HEK293 (cell line): ENCODE data around the gene ARHGEF7.

Source experiments
- ATF2 ChIP-seq: fragments of 450-650 bp; formaldehyde crosslinking; IDR thresholded peaks from 2 replicates; pipeline ENCODE4 v1.5.1; 2016; ENCODE audit warnings: missing biosample characterization, missing genetic modification characterization, low read depth
- IKZF3 ChIP-seq: fragments of 450-650 bp; IDR thresholded peaks from 2 replicates; pipeline ENCODE4 v1.5.0; 2018; ENCODE audit warnings: missing biosample characterization, mild to moderate bottlenecking, missing genetic modification characterization, moderate library complexity
- INSM2 ChIP-seq: fragments of 450-650 bp; formaldehyde crosslinking; IDR thresholded peaks from 2 replicates; pipeline ENCODE4 v1.5.1; 2016; ENCODE audit warnings: missing biosample characterization, missing genetic modification characterization
- KLF17 ChIP-seq: fragments of 450-650 bp; formaldehyde crosslinking; IDR thresholded peaks from 2 replicates; pipeline ENCODE4 v1.5.1; 2016; ENCODE audit warnings: missing biosample characterization, missing genetic modification characterization
- PRDM6 ChIP-seq: fragments of 450-650 bp; formaldehyde crosslinking; IDR thresholded peaks from 2 replicates; pipeline ENCODE4 v1.5.1; 2017; ENCODE audit warnings: missing biosample characterization, missing genetic modification characterization
- REPIN1 ChIP-seq: fragments of 450-650 bp; formaldehyde crosslinking; IDR thresholded peaks from 2 replicates; pipeline ENCODE4 v1.5.1; 2017; ENCODE audit warnings: missing biosample characterization, missing genetic modification characterization, low read depth
- SCRT1 ChIP-seq: fragments of 450-650 bp; formaldehyde crosslinking; IDR thresholded peaks from 2 replicates; pipeline ENCODE4 v1.5.1; 2016; ENCODE audit warnings: missing biosample characterization, missing genetic modification characterization, borderline replicate concordance
- ZBTB17 ChIP-seq: fragments of 450-650 bp; formaldehyde crosslinking; IDR thresholded peaks from 2 replicates; pipeline ENCODE4 v1.5.1; 2016; ENCODE audit warnings: missing biosample characterization, missing genetic modification characterization
- ZBTB7A ChIP-seq: fragments of 450-650 bp; formaldehyde crosslinking; IDR thresholded peaks from 2 replicates; pipeline ENCODE4 v1.5.1; 2016; ENCODE audit warnings: low read depth, missing biosample characterization, missing genetic modification characterization
- ZNF132 ChIP-seq: fragments of 450-650 bp; formaldehyde crosslinking; IDR thresholded peaks from 2 replicates; pipeline ENCODE4 v1.5.1; 2017; ENCODE audit warnings: missing biosample characterization, missing genetic modification characterization, borderline replicate concordance
- ZNF155 ChIP-seq: fragments of 450-650 bp; formaldehyde crosslinking; IDR thresholded peaks from 2 replicates; pipeline ENCODE4 v1.5.1; 2016; ENCODE audit warnings: missing biosample characterization, missing genetic modification characterization
- ZNF157 ChIP-seq: fragments of 450-650 bp; formaldehyde crosslinking; IDR thresholded peaks from 2 replicates; pipeline ENCODE4 v1.5.1; 2016; ENCODE audit warnings: missing biosample characterization, missing genetic modification characterization
- ZNF174 ChIP-seq: fragments of 450-650 bp; formaldehyde crosslinking; IDR thresholded peaks from 2 replicates; pipeline ENCODE4 v1.5.0; 2017; ENCODE audit warnings: missing biosample characterization, mild to moderate bottlenecking, missing genetic modification characterization
- ZNF214 ChIP-seq: fragments of 450-650 bp; formaldehyde crosslinking; IDR thresholded peaks from 2 replicates; pipeline ENCODE4 v1.5.1; 2017; ENCODE audit warnings: missing biosample characterization, mild to moderate bottlenecking, missing genetic modification characterization, borderline replicate concordance
- ZNF26 ChIP-seq: fragments of 450-650 bp; formaldehyde crosslinking; IDR thresholded peaks from 2 replicates; pipeline ENCODE4 v1.5.1; 2016; ENCODE audit warnings: missing biosample characterization, missing genetic modification characterization
- ZNF311 ChIP-seq: fragments of 450-650 bp; formaldehyde crosslinking; IDR thresholded peaks from 2 replicates; pipeline ENCODE4 v1.5.1; 2017; ENCODE audit warnings: missing biosample characterization, missing genetic modification characterization, borderline replicate concordance
- ZNF341 ChIP-seq: fragments of 450-650 bp; formaldehyde crosslinking; IDR thresholded peaks from 2 replicates; pipeline ENCODE4; 2016; ENCODE audit warnings: low read depth, missing biosample characterization, missing genetic modification characterization
- ZNF354C ChIP-seq: fragments of 450-650 bp; formaldehyde crosslinking; IDR thresholded peaks from 2 replicates; pipeline ENCODE4 v1.5.1; 2016; ENCODE audit warnings: missing biosample characterization, missing genetic modification characterization, low read depth, borderline replicate concordance
- ZNF404 ChIP-seq: fragments of 450-650 bp; formaldehyde crosslinking; IDR thresholded peaks from 2 replicates; pipeline ENCODE4 v1.5.1; 2017; ENCODE audit warnings: missing biosample characterization, missing genetic modification characterization
- ZNF423 ChIP-seq: fragments of 450-650 bp; formaldehyde crosslinking; IDR thresholded peaks from 2 replicates; pipeline ENCODE4 v1.5.1; 2016; ENCODE audit warnings: missing biosample characterization, missing genetic modification characterization
- ZNF473 ChIP-seq: fragments of 450-650 bp; formaldehyde crosslinking; IDR thresholded peaks from 2 replicates; pipeline ENCODE4 v1.5.1; 2017; ENCODE audit warnings: missing biosample characterization, missing genetic modification characterization
- ZNF501 ChIP-seq: fragments of 450-650 bp; formaldehyde crosslinking; IDR thresholded peaks from 2 replicates; pipeline ENCODE4 v1.5.1; 2016; ENCODE audit warnings: missing biosample characterization, missing genetic modification characterization
- ZNF514 ChIP-seq: fragments of 450-650 bp; formaldehyde crosslinking; IDR thresholded peaks from 2 replicates; pipeline ENCODE4 v1.5.1; 2016; ENCODE audit warnings: missing biosample characterization, missing genetic modification characterization
- ZNF558 ChIP-seq: fragments of 450-650 bp; formaldehyde crosslinking; IDR thresholded peaks from 2 replicates; pipeline ENCODE4 v1.5.1; 2016; ENCODE audit warnings: missing biosample characterization, missing genetic modification characterization
- ZNF560 ChIP-seq: fragments of 450-650 bp; formaldehyde crosslinking; IDR thresholded peaks from 2 replicates; pipeline ENCODE4 v1.5.1; 2017; ENCODE audit warnings: missing biosample characterization, missing genetic modification characterization, borderline replicate concordance
- ZNF610 ChIP-seq: fragments of 450-650 bp; formaldehyde crosslinking; IDR thresholded peaks from 2 replicates; pipeline ENCODE4 v1.5.1; 2016; ENCODE audit warnings: missing biosample characterization, missing genetic modification characterization, borderline replicate concordance
- ZNF626 ChIP-seq: fragments of 450-650 bp; sonication (Bioruptor Pico); formaldehyde crosslinking; IDR thresholded peaks from 2 replicates; pipeline ENCODE4 v1.5.1; 2018; ENCODE audit warnings: missing biosample characterization, missing genetic modification characterization, inconsistent platforms
- ZNF704 ChIP-seq: fragments of 450-650 bp; formaldehyde crosslinking; IDR thresholded peaks from 2 replicates; pipeline ENCODE4 v1.5.1; 2016; ENCODE audit warnings: missing biosample characterization, missing genetic modification characterization
- ZNF792 ChIP-seq: fragments of 450-650 bp; formaldehyde crosslinking; IDR thresholded peaks from 2 replicates; pipeline ENCODE4 v1.5.1; 2016; ENCODE audit warnings: missing biosample characterization, missing genetic modification characterization
- ZNF830 ChIP-seq: fragments of 450-650 bp; IDR thresholded peaks from 2 replicates; pipeline ENCODE4 v1.5.0; 2018; ENCODE audit warnings: missing biosample characterization, missing genetic modification characterization, low read depth, mild to moderate bottlenecking, moderate library complexity
- ZSCAN23 ChIP-seq: fragments of 450-650 bp; formaldehyde crosslinking; IDR thresholded peaks from 2 replicates; pipeline ENCODE4 v1.5.1; 2016; ENCODE audit warnings: missing biosample characterization, missing genetic modification characterization
- ZSCAN30 ChIP-seq: fragments of 450-650 bp; IDR thresholded peaks from 2 replicates; pipeline ENCODE4 v1.5.1; 2018; ENCODE audit warnings: missing biosample characterization, mild to moderate bottlenecking, missing genetic modification characterization, moderate library complexity

The ARHGEF7 gene

GRCh38 chr13:111153279-111153976 is 38.3 kb downstream of the ARHGEF7 start (continued):
- TF ChIP-seq ZBTB17 (tag by site-specific recombination), result peak; percentile 93
- peak; percentile 68; the same call in 1 of the 2 replicates for TF ChIP-seq ZNF610 (tag by site-specific recombination)
- TF ChIP-seq ZSCAN23, result 0 out of 2 replicates have a peak, but pooled peaks have one; percentile 67
- no peak for TF ChIP-seq ZNF626 (tag by site-specific recombination)
- TF ChIP-seq ZNF423 (tag by site-specific recombination), result no peak
- TF ChIP-seq SCRT1, result no peak
- no peak for TF ChIP-seq ZNF132 (tag by site-specific recombination)
- no peak for TF ChIP-seq ZNF473 (tag by site-specific recombination)
- peak; percentile 98 for TF ChIP-seq ZBTB7A (tag by site-specific recombination)
- TF ChIP-seq IKZF3 (tag by site-specific recombination), result no peak
- TF ChIP-seq ZNF214, result no peak
- TF ChIP-seq ZNF354C, result no peak
- TF ChIP-seq ZNF157, result no peak
- TF ChIP-seq ZNF341 (tag by site-specific recombination), result peak; percentile 91
- TF ChIP-seq ZNF404 (tag by site-specific recombination), result no peak
- no peak for TF ChIP-seq ZNF174 (tag by site-specific recombination)
- TF ChIP-seq ZNF26 (tag by site-specific recombination), result no peak
- peak; percentile 38; the same call in 1 of the 2 replicates for TF ChIP-seq INSM2 (tag by site-specific recombination)
- TF ChIP-seq ZNF830, result no peak
- 0 out of 2 replicates have a peak, but pooled peaks have one; percentile 49 for TF ChIP-seq ZSCAN30 (tag by site-specific recombination)
- TF ChIP-seq REPIN1, result no peak
- TF ChIP-seq ZNF155 (tag by site-specific recombination), result no peak
- TF ChIP-seq KLF17 (tag by site-specific recombination), result peak; percentile 68
- TF ChIP-seq ZNF311 (tag by site-specific recombination), result no peak
- TF ChIP-seq ZNF792 (tag by site-specific recombination), result no peak
- TF ChIP-seq ZNF704 (tag by site-specific recombination), result 0 out of 2 replicates have a peak, but pooled peaks have one; percentile 12
- no peak for TF ChIP-seq PRDM6 (tag by site-specific recombination)
- TF ChIP-seq ZNF560 (tag by site-specific recombination), result no peak
- TF ChIP-seq ZNF501 (tag by site-specific recombination), result peak; percentile 98
- no peak for TF ChIP-seq ZNF514 (tag by site-specific recombination)
- no peak for TF ChIP-seq ZNF558 (tag by site-specific recombination)
- no peak for TF ChIP-seq ATF2 (tag by site-specific recombination)
